HL-60 (cell line): ENCODE measurements around the gene RAB13.
A peak's percentile ranks its signal among the peaks of the same experiment; 100 is the strongest.

ENCODE experiments used
- DNase-seq, 2 experiments: peaks; one replicate each; pipeline ENCODE4 v3.0.0-alpha.2; 2010 to 2020; ENCODE audit warnings: low read depth in 1 of 2, low spot score in 1 of 2
- H3K27ac ChIP-seq: fragments of 250-450 bp; sonication (Bioruptor Pico); replicated peaks from 2 replicates; pipeline ENCODE4 v1.5.1; 2020; ENCODE audit warnings: mild to moderate bottlenecking, moderate library complexity
- H3K27me3 ChIP-seq: fragments of 250-450 bp; sonication (Bioruptor Pico); 2 replicates; pipeline ENCODE4 v1.5.1; 2021; ENCODE audit warnings: mild to moderate bottlenecking, moderate library complexity; ENCODE audit not compliant: insufficient read depth, poor library complexity, severe bottlenecking
- H3K4me3 ChIP-seq: replicated peaks from 2 replicates; pipeline ENCODE4 v1.5.1; 2011; ENCODE audit warnings: mild to moderate bottlenecking, control low read depth, low read length; ENCODE audit not compliant: insufficient read depth
- GABPA ChIP-seq: IDR thresholded peaks from 2 replicates; pipeline ENCODE4 v1.6.1; 2012; ENCODE audit warnings: low read depth
- POLR2AphosphoS5 ChIP-seq: IDR thresholded peaks from 2 replicates; pipeline ENCODE4 v1.6.1; 2012; ENCODE audit warnings: low read depth
- REST ChIP-seq: IDR thresholded peaks from 2 replicates; pipeline ENCODE4 v1.6.1; 2012; ENCODE audit warnings: low read depth; ENCODE audit not compliant: insufficient replicate concordance
- SPI1 ChIP-seq: IDR thresholded peaks from 2 replicates; pipeline ENCODE4 v1.6.1; 2012; ENCODE audit warnings: low read depth, mild to moderate bottlenecking, borderline replicate concordance
- TF ChIP-seq, protein P1 (sequence below): IDR thresholded peaks from one replicate; pipeline ENCODE4 v1.5.1; 2011; ENCODE audit warnings: low read length, control low read depth, inconsistent platforms; ENCODE audit not compliant: insufficient read depth

The RAB13 gene

GRCh38 chr1:153951801-153952200 is 34.3 kb downstream of the RAB13 start:
- TF ChIP-seq SPI1 (no peak), GABPA (no peak), REST (no peak), POLR2AphosphoS5 (no peak)
- TF ChIP-seq, protein P1, sequence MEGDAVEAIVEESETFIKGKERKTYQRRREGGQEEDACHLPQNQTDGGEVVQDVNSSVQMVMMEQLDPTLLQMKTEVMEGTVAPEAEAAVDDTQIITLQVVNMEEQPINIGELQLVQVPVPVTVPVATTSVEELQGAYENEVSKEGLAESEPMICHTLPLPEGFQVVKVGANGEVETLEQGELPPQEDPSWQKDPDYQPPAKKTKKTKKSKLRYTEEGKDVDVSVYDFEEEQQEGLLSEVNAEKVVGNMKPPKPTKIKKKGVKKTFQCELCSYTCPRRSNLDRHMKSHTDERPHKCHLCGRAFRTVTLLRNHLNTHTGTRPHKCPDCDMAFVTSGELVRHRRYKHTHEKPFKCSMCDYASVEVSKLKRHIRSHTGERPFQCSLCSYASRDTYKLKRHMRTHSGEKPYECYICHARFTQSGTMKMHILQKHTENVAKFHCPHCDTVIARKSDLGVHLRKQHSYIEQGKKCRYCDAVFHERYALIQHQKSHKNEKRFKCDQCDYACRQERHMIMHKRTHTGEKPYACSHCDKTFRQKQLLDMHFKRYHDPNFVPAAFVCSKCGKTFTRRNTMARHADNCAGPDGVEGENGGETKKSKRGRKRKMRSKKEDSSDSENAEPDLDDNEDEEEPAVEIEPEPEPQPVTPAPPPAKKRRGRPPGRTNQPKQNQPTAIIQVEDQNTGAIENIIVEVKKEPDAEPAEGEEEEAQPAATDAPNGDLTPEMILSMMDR: no peak
- no peak for DNase-seq
- H3K4me3 ChIP-seq: no peak overlapping the region
- H3K27ac ChIP-seq: no peak overlapping the region
- no peaks in the 10 kb centered on the region for H3K27me3 ChIP-seq

DNA sequence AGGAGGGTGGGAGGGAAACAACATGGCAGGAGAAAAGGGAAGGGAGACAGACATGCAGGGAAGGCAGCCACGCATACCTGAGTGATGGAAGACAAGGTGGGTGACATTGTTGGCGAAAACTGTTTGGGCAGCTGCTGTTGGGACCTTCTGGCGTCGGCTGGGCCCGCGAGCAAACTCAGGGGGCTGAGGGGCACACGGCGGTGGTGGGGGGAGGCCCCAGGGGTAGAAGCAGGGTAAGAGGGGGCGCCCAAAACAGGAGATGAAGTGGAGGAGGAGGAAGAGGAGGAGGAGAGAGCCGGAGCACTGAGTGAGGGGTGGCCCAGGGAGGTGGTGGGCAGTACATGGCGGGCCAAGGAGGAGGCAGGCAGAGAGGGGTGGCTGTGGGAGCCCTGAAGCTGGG is 35.0 kb downstream of the RAB13 start:
- H3K27ac ChIP-seq: no peak overlapping the region
- no peak for TF ChIP-seq GABPA
- TF ChIP-seq REST: no peak
- TF ChIP-seq SPI1: no peak
- no peak for TF ChIP-seq POLR2AphosphoS5
- TF ChIP-seq, protein P1: no peak
- no peaks in the 10 kb centered on the region for H3K27me3 ChIP-seq
- H3K4me3 ChIP-seq: no peak overlapping the region
- DNase-seq: no peak

DNA sequence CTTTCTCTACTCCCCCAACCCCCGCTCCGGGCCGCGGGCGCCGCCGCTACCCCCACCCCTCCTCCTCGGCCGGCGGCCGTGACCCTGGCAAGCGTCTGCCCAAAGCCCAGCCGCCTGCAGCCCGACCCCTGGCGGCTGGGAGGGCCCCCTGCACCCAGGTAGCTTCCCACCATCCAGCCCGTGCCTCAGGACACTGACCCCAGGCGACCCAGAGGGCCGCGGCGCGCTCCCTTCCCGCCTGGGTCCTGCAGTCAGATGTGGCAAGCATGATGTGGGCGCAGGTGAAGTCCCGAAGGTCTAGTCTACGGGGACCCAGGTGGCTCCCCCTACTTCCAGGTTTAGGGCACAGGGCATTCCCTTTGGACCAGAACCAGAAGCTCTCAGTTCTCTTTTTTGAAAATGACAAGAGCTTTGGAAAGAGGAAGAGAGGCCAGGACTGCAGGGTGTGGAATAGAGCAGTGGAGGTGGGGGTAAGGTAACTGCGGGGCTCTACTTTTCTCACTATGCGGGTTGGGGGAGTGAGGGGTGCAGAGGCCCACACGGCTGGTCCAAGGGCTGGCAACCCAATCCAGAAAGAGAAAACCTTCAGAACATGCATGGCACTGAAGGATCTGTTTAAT is 39.4 kb downstream of the RAB13 start, which contains the start of gene DENND4B:
Gene DENND4B, minus strand, starts transcription at position 97 of the 620 bp plus-strand sequence. CDS start 2,344 bp downstream, outside the sequence.
- H3K27me3 ChIP-seq: no peaks in the 10 kb centered on the region
- DNase-seq: peak; percentile 71 to 84
- peak within 1 kb of the TSS; percentile 68 for H3K4me3 ChIP-seq
- peak within 1 kb of the TSS; percentile 96 for H3K27ac ChIP-seq
- peak; percentile 86; the same call in 1 of the 2 replicates for TF ChIP-seq SPI1
- no peak for TF ChIP-seq GABPA
- TF ChIP-seq, protein P1: peak; percentile 82
